Mesenchymal stem cell (in vitro differentiated cells and primary cell): ENCODE results near the gene RNU6-1.

Experiments
- DNase-seq: peaks from one replicate; pipeline ENCODE4 v3.0.0-alpha.2; 2013
- H2AFZ ChIP-seq: one replicate; pipeline ENCODE4 v1.6.1; 2013; ENCODE audit warnings: low read depth, mild to moderate bottlenecking, control low read depth, inconsistent platforms, low read length, moderate library complexity
- H2AK5ac ChIP-seq: 2 replicates; pipeline ENCODE4 v1.6.1; 2013; ENCODE audit warnings: low read length, moderate library complexity, mild to moderate bottlenecking, inconsistent platforms; ENCODE audit not compliant: severe bottlenecking
- H2BK120ac ChIP-seq: one replicate; pipeline ENCODE4 v1.6.1; 2013; ENCODE audit warnings: low read depth, mild to moderate bottlenecking, inconsistent platforms, low read length, moderate library complexity
- H2BK12ac ChIP-seq, 2 experiments: one replicate each; pipeline ENCODE4 v1.6.1; 2013; ENCODE audit warnings: inconsistent platforms in 2 of 2, low read length in 2 of 2, mild to moderate bottlenecking in 2 of 2, moderate library complexity in 2 of 2, control low read depth in 1 of 2
- H2BK15ac ChIP-seq: one replicate; pipeline ENCODE4 v1.6.1; 2013; ENCODE audit warnings: mild to moderate bottlenecking, low read depth, inconsistent platforms; ENCODE audit not compliant: poor library complexity, severe bottlenecking
- H2BK5ac ChIP-seq: 2 replicates; pipeline ENCODE4 v1.6.1; 2013; ENCODE audit warnings: low read depth, mild to moderate bottlenecking, low read length, control low read depth, inconsistent platforms; ENCODE audit not compliant: poor library complexity, severe bottlenecking
- H3K14ac ChIP-seq, 2 experiments: one replicate each; pipeline ENCODE4 v1.6.1; 2013; ENCODE audit warnings: inconsistent platforms in 2 of 2, low read length in 2 of 2, control low read depth in 1 of 2, mild to moderate bottlenecking in 1 of 2, moderate library complexity in 1 of 2
- H3K18ac ChIP-seq, 2 experiments: one replicate each; pipeline ENCODE4 v1.6.1; 2013; ENCODE audit warnings: inconsistent platforms in 2 of 2, low read length in 2 of 2, control low read depth in 1 of 2, low read depth in 1 of 2, mild to moderate bottlenecking in 1 of 2
- H3K23ac ChIP-seq, 2 experiments: one replicate each; pipeline ENCODE4 v1.6.1; 2013; ENCODE audit warnings: inconsistent platforms in 2 of 2, low read length in 2 of 2, mild to moderate bottlenecking in 2 of 2, moderate library complexity in 2 of 2, control low read depth in 1 of 2
- H3K27ac ChIP-seq: 2 replicates; pipeline ENCODE4 v1.5.1; 2013; ENCODE audit warnings: mild to moderate bottlenecking, moderate library complexity, low read length, control low read depth, inconsistent platforms; ENCODE audit not compliant: poor library complexity, severe bottlenecking
- H3K27me3 ChIP-seq, 2 experiments: 2 replicates each; pipeline versions ENCODE4 v1.6.1 to v1.7.0; 2013; ENCODE audit warnings: low read length in 2 of 2, mild to moderate bottlenecking in 2 of 2, moderate library complexity in 2 of 2, control low read depth in 1 of 2, inconsistent platforms in 1 of 2; ENCODE audit not compliant: control insufficient read depth in 1 of 2, insufficient read depth in 1 of 2
- H3K36me3 ChIP-seq, 2 experiments: 2 replicates each; pipeline versions ENCODE4 v1.6.1 to v1.7.0; 2013; ENCODE audit warnings: low read length in 2 of 2, control low read depth in 1 of 2, inconsistent platforms in 1 of 2, low read depth in 1 of 2, mild to moderate bottlenecking in 1 of 2; ENCODE audit not compliant: insufficient read depth in 2 of 2, control insufficient read depth in 1 of 2
- H3K4ac ChIP-seq, 2 experiments: one replicate each; pipeline ENCODE4 v1.6.1; 2013; ENCODE audit warnings: inconsistent platforms in 2 of 2, low read length in 2 of 2, mild to moderate bottlenecking in 2 of 2, moderate library complexity in 2 of 2, control low read depth in 1 of 2, low read depth in 1 of 2
- H3K4me1 ChIP-seq: 2 replicates; pipeline ENCODE4 v1.6.1; 2013; ENCODE audit warnings: low read depth, low read length, control low read depth; ENCODE audit not compliant: control insufficient read depth, insufficient read depth
- H3K4me2 ChIP-seq: 2 replicates; pipeline ENCODE4 v1.6.1; 2013; ENCODE audit warnings: low read length, mild to moderate bottlenecking, inconsistent platforms; ENCODE audit not compliant: poor library complexity, severe bottlenecking
- H3K4me3 ChIP-seq, 2 experiments: 2 replicates each; pipeline versions ENCODE4 v1.5.1 to v1.7.0; 2013; ENCODE audit warnings: low read length in 2 of 2, mild to moderate bottlenecking in 2 of 2, control low read depth in 1 of 2, low read depth in 1 of 2; ENCODE audit not compliant: insufficient read depth in 1 of 2
- H3K79me1 ChIP-seq: replicated peaks from 2 replicates; pipeline ENCODE4 v1.6.1; 2013; ENCODE audit warnings: mild to moderate bottlenecking, control low read depth, low read length, inconsistent platforms; ENCODE audit not compliant: poor library complexity, severe bottlenecking
- H3K9ac ChIP-seq: 2 replicates; pipeline ENCODE4 v1.7.0; 2013; ENCODE audit warnings: mild to moderate bottlenecking, low read length, moderate library complexity
- H3K9me3 ChIP-seq: 2 replicates; pipeline ENCODE4 v1.7.0; 2013; ENCODE audit warnings: mild to moderate bottlenecking, low read length; ENCODE audit not compliant: control insufficient read depth
- H4K8ac ChIP-seq: one replicate; pipeline ENCODE4 v1.6.1; 2013; ENCODE audit warnings: inconsistent platforms, mild to moderate bottlenecking, low read length, moderate library complexity
- H4K91ac ChIP-seq: one replicate; pipeline ENCODE4 v1.6.1; 2013; ENCODE audit warnings: mild to moderate bottlenecking, low read length, inconsistent platforms
- WGBS: methylation state at CpG from one replicate; pipeline ENCODE4 v1.1.7; 2013; ENCODE audit warnings: mixed read lengths; 5-methylcytosine and 5-hydroxymethylcytosine counted together

RNU6-1 gene

DNA sequence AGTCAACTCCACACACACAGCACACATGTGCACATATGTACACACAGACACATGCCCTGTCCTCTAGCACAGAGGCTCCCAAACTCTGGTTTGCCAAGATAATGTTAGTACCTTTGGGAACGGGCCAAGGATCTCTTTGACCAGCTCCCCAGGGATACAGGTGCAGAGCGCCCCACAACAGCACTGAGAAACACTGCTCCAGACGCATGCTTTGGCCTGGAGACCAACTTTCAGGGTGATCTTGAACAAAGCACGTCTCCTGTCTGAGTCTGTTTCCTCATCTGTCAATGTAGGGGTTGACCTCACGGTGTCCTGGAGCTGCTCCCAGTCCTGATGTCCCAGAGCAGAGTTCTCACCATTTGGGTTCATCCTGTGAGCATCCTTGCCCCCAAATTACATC is 30.4 kb downstream of the RNU6-1 start:
- DNase-seq: no peak

DNA sequence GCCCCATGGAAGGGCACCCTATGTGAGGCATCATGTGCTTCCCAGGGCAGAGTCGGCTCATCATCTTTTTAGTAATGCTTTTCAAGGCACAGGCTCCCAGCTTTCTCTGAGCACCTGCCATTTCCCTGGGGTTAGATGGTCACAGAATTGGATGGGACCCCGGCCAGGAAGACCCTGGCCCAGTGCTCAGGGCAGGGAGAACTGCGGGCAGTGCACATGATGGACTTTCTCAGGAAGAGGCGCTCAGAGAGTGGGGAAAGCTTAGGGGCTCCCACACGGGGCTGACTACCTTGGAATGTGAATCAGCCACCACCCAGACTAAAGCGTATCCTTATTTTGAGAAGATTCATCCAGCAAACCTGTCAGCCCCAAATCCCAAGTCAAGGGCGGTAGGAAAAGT is 31.0 kb downstream of the RNU6-1 start:
- Histone ChIP-seq H3K4ac (no peak overlapping the region), H3K79me1 (no peaks in the 10 kb centered on the region), H3K27me3 (peaks cover 0 to 3% of the 10 kb centered on the region in 2 experiments), H3K23ac (no peak overlapping the region), H2BK5ac (no peak overlapping the region), H3K27ac (no peak overlapping the region), H3K4me1 (peaks cover 22% of the 10 kb centered on the region), H2BK15ac (no peak overlapping the region), H3K14ac (no peak overlapping the region), H2BK12ac (no peak overlapping the region), H3K4me2 (no peak overlapping the region), H4K91ac (no peak overlapping the region), H2AFZ (no peak overlapping the region), H3K9me3 (peaks cover 2% of the 10 kb centered on the region), H3K36me3 (peaks cover 13 to 18% of the 10 kb centered on the region in 2 experiments), H4K8ac (no peak overlapping the region), H2AK5ac (no peak overlapping the region), H2BK120ac (no peak overlapping the region), H3K18ac (no peak overlapping the region), H3K4me3 (no peak overlapping the region), H3K9ac (no peak overlapping the region)
- 91% methylated on average over 6 of the region's 7 CpGs for WGBS
- no peak for DNase-seq

More for the DNA sequence above, 30.4 kb downstream of the RNU6-1 start:
- no peak overlapping the region for H3K4ac ChIP-seq
- H3K9ac ChIP-seq: no peak overlapping the region
- no peak overlapping the region for H2AFZ ChIP-seq
- no peak overlapping the region for H2BK12ac ChIP-seq
- H3K27me3 ChIP-seq: peaks cover 0 to 3% of the 10 kb centered on the region in 2 experiments
- no peak overlapping the region for H3K4me3 ChIP-seq
- H2BK5ac ChIP-seq: no peak overlapping the region
- no peak overlapping the region for H2AK5ac ChIP-seq
- WGBS: 90% methylated on average over 5 of the region's 5 CpGs
- no peak overlapping the region for H2BK15ac ChIP-seq
- H3K36me3 ChIP-seq: peaks cover 13 to 18% of the 10 kb centered on the region in 2 experiments
- H3K27ac ChIP-seq: no peak overlapping the region
- peaks cover 2% of the 10 kb centered on the region for H3K9me3 ChIP-seq
- no peak overlapping the region for H4K8ac ChIP-seq
- H3K79me1 ChIP-seq: no peaks in the 10 kb centered on the region
- H2BK120ac ChIP-seq: no peak overlapping the region
- no peak overlapping the region for H3K23ac ChIP-seq
- no peak overlapping the region for H3K4me2 ChIP-seq
- peaks cover 16% of the 10 kb centered on the region for H3K4me1 ChIP-seq
- H4K91ac ChIP-seq: no peak overlapping the region
- H3K14ac ChIP-seq: no peak overlapping the region
- H3K18ac ChIP-seq: no peak overlapping the region

DNA sequence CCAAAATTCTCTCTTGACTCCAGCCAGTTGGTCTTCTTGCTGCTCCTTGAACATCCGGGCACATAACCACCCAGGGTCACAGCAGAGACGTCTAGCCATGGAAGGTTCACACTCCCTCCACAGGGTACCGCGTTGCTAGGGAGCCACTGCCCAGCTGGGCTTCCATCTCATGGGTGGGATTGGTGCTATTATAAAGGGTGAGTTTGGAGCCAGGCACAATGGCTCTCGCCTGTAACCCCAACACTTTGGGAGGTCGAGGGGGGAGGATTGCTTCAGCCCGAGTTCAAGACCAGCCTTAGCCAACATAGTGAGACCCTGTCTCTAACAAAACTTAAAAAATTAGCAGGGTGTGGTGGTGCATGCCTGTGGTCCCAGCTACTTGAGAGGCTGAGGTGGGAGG is 32.0 kb downstream of the RNU6-1 start:
- no peak overlapping the region for H3K4me2 ChIP-seq
- H2BK12ac ChIP-seq: no peak overlapping the region
- no peak overlapping the region for H3K27ac ChIP-seq
- no peak overlapping the region for H4K91ac ChIP-seq
- H3K36me3 ChIP-seq: peaks cover 13 to 18% of the 10 kb centered on the region in 2 experiments
- peaks cover 28% of the 10 kb centered on the region for H3K4me1 ChIP-seq
- peaks cover 0 to 3% of the 10 kb centered on the region in 2 experiments for H3K27me3 ChIP-seq
- H2AFZ ChIP-seq: no peak overlapping the region
- H3K9ac ChIP-seq: no peak overlapping the region
- DNase-seq: no peak
- no peak overlapping the region for H3K4ac ChIP-seq
- H2BK120ac ChIP-seq: no peak overlapping the region
- no peak overlapping the region for H3K14ac ChIP-seq
- no peaks in the 10 kb centered on the region for H3K9me3 ChIP-seq
- no peak overlapping the region for H3K18ac ChIP-seq
- no peaks in the 10 kb centered on the region for H3K79me1 ChIP-seq
- H3K4me3 ChIP-seq: no peak overlapping the region
- no peak overlapping the region for H3K23ac ChIP-seq
- H2BK15ac ChIP-seq: no peak overlapping the region
- H4K8ac ChIP-seq: no peak overlapping the region
- WGBS: 94% methylated on average over 5 of the region's 7 CpGs
- H2AK5ac ChIP-seq: no peak overlapping the region
- H2BK5ac ChIP-seq: no peak overlapping the region

DNA sequence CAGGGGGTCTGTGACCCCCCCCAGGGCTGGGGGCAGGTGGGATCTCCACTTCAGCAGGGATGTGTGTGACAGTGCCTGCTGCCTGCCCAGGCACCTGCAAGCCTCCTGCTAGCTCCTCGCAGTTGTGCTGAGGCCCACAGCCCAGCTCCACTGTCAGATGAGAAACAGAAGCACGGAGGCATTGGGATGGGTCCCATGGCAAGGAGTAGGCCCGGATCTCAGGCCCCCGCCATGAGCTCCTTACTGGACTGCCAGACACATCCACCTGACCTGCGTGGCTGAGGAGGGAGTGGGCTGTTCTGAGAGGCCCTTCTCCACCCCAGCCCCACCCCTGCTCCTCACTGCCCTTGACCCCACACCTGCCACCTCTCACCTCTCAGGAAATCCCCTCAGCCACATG is 32.7 kb downstream of the RNU6-1 start:
- WGBS: 95% methylated on average over 3 of the region's 5 CpGs

More for the DNA sequence above, 32.7 kb downstream of the RNU6-1 start:
- H4K8ac ChIP-seq: no peak overlapping the region
- H3K27ac ChIP-seq: no peak overlapping the region
- no peak overlapping the region for H3K9ac ChIP-seq
- no peak overlapping the region for H2BK15ac ChIP-seq
- H3K23ac ChIP-seq: no peak overlapping the region
- no peak overlapping the region for H3K14ac ChIP-seq
- H2BK12ac ChIP-seq: no peak overlapping the region
- H2AK5ac ChIP-seq: no peak overlapping the region
- H3K4me2 ChIP-seq: no peak overlapping the region
- H3K27me3 ChIP-seq: peaks cover 0 to under 1% of the 10 kb centered on the region in 2 experiments
- no peak overlapping the region for H2BK120ac ChIP-seq
- H4K91ac ChIP-seq: no peak overlapping the region
- no peak overlapping the region for H2AFZ ChIP-seq
- no peak overlapping the region for H3K4ac ChIP-seq
- no peak overlapping the region for H3K18ac ChIP-seq
- peaks cover 28% of the 10 kb centered on the region for H3K4me1 ChIP-seq
- no peaks in the 10 kb centered on the region for H3K79me1 ChIP-seq
- H2BK5ac ChIP-seq: no peak overlapping the region
- H3K4me3 ChIP-seq: no peak overlapping the region
- no peaks in the 10 kb centered on the region for H3K9me3 ChIP-seq
- DNase-seq: no peak
- H3K36me3 ChIP-seq: peaks cover 13 to 18% of the 10 kb centered on the region in 2 experiments
